H1 (cell line): ENCODE results near the gene RPS6KA2. TPM values are rescaled to one million over a fixed set of nuclear protein-coding genes. Genes with fewer than 3 reads are reported as not detected.

Experiments
- GABPA ChIP-seq: IDR thresholded peaks from 2 replicates; pipeline ENCODE4 v1.6.1; 2011; ENCODE audit warnings: mild to moderate bottlenecking, low read length, moderate library complexity, borderline replicate concordance; ENCODE audit not compliant: insufficient read depth
- KDM5A ChIP-seq: fragments of 200-600 bp; IDR thresholded peaks from 2 replicates; pipeline ENCODE4 v1.7.1; 2012; ENCODE audit warnings: mild to moderate bottlenecking, low read length, inconsistent platforms, mixed read lengths
- NANOG ChIP-seq: IDR thresholded peaks from 2 replicates; pipeline ENCODE4 v1.6.1; 2011; ENCODE audit warnings: low read length, low read depth, mild to moderate bottlenecking, inconsistent platforms; ENCODE audit not compliant: insufficient read depth, poor library complexity, severe bottlenecking
- NRF1 ChIP-seq: IDR thresholded peaks from 2 replicates; pipeline ENCODE4 v1.6.1; 2011; ENCODE audit warnings: mild to moderate bottlenecking, low read depth, low read length, improper control_type of control experiment
- POU5F1 ChIP-seq: IDR thresholded peaks from 2 replicates; pipeline ENCODE4 v1.6.1; 2011; ENCODE audit warnings: low read depth, mild to moderate bottlenecking, low read length, moderate library complexity
- RBBP5 ChIP-seq: IDR thresholded peaks from 2 replicates; pipeline ENCODE4 v1.7.1; 2012; ENCODE audit warnings: low read depth, mild to moderate bottlenecking, inconsistent platforms, low read length, moderate library complexity, borderline replicate concordance
- RNF2 ChIP-seq: fragments of 200-900, 300-1000 bp; sonication (generic); IDR thresholded peaks from 2 replicates; pipeline ENCODE4 v1.7.1; 2016; ENCODE audit warnings: borderline replicate concordance, low read depth, mild to moderate bottlenecking, antibody characterized with exemption, low read length; ENCODE audit not compliant: poor library complexity, severe bottlenecking; ENCODE audit errors: missing control alignments
- TAF7 ChIP-seq: optimal IDR thresholded peaks from 2 replicates; pipeline ENCODE3; 2011; ENCODE audit warnings: low read depth, mild to moderate bottlenecking, inconsistent platforms, low read length, moderate library complexity, borderline replicate concordance
- TEAD4 ChIP-seq: IDR thresholded peaks from 2 replicates; pipeline ENCODE4 v1.6.1; 2012; ENCODE audit warnings: low read depth, low read length, inconsistent platforms, mixed read lengths
- polyA plus RNA-seq, 7 experiments: library from polyadenylated mRNA; depleted of rRNA in 3 of 7; stranded (reverse) in 5 of 7; unstranded in 2 of 7; fragments of >200 nt in 5 of 7; fragments of 200-250 nt in 2 of 7; gene quantifications; 1 replicate in 5 of 7; 2 replicates in 1 of 7; 4 replicates in 1 of 7; pipeline versions ENCODE4 v1.2.1 to v1.2.3, GENCODE V29; 2011 to 2013; ENCODE audit warnings: missing spikeins in 2 of 7, mixed read lengths in 2 of 7
- total RNA-seq: library from RNA; stranded (reverse); fragmentation: NEBNext Ultra II Directional; extraction: Animal tissue kit (Norgen Biotek cat#: 25700); gene quantifications from 2 replicates; pipeline ENCODE4 v1.2.1, GENCODE V29; 2021
- TF ChIP-seq, protein P1 (sequence below): fragments of 300-600 bp; sonication (generic); IDR thresholded peaks from 2 replicates; pipeline ENCODE4 v1.7.1; 2012; ENCODE audit warnings: low read length, moderate library complexity, mild to moderate bottlenecking, inconsistent platforms; ENCODE audit not compliant: insufficient replicate concordance

RPS6KA2 gene
- total and polyA plus RNA-seq, 2 of the 8 experiments (the other 6 are each of a cell fraction or from before 2014, with no cell fraction given): 8.8 to 25.7 TPM

DNA sequence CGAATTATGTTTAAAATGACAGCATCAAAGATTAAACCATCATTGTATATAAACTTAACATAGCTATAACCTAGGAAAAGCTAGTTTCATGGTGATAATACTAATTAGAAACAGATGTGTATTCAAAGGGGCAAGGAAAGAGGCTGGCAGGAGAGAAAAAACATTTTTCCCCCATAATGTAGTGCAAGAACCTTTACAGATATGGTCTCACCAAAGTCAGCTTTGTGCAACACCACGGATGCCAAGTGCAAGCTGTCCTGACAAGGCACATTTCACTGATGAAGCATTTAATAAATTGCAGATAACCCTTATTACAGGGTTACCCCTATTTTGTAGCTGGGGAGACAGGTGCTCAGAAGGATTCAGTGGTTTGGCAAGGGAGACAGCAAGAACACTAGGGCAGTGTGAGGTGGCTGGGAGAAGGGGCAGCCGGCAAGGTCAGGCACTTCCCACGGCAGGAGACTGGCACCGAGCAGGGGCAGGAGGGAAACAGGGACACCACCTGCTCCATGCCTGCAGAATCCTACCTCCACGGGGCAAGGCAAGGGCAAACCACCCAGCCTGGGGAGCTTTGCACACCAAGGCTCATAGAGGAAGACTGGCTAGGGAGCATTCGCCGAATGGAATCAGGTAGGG, 6.5 kb downstream of the RPS6KA2 start (continued):
- TF ChIP-seq, protein P1, sequence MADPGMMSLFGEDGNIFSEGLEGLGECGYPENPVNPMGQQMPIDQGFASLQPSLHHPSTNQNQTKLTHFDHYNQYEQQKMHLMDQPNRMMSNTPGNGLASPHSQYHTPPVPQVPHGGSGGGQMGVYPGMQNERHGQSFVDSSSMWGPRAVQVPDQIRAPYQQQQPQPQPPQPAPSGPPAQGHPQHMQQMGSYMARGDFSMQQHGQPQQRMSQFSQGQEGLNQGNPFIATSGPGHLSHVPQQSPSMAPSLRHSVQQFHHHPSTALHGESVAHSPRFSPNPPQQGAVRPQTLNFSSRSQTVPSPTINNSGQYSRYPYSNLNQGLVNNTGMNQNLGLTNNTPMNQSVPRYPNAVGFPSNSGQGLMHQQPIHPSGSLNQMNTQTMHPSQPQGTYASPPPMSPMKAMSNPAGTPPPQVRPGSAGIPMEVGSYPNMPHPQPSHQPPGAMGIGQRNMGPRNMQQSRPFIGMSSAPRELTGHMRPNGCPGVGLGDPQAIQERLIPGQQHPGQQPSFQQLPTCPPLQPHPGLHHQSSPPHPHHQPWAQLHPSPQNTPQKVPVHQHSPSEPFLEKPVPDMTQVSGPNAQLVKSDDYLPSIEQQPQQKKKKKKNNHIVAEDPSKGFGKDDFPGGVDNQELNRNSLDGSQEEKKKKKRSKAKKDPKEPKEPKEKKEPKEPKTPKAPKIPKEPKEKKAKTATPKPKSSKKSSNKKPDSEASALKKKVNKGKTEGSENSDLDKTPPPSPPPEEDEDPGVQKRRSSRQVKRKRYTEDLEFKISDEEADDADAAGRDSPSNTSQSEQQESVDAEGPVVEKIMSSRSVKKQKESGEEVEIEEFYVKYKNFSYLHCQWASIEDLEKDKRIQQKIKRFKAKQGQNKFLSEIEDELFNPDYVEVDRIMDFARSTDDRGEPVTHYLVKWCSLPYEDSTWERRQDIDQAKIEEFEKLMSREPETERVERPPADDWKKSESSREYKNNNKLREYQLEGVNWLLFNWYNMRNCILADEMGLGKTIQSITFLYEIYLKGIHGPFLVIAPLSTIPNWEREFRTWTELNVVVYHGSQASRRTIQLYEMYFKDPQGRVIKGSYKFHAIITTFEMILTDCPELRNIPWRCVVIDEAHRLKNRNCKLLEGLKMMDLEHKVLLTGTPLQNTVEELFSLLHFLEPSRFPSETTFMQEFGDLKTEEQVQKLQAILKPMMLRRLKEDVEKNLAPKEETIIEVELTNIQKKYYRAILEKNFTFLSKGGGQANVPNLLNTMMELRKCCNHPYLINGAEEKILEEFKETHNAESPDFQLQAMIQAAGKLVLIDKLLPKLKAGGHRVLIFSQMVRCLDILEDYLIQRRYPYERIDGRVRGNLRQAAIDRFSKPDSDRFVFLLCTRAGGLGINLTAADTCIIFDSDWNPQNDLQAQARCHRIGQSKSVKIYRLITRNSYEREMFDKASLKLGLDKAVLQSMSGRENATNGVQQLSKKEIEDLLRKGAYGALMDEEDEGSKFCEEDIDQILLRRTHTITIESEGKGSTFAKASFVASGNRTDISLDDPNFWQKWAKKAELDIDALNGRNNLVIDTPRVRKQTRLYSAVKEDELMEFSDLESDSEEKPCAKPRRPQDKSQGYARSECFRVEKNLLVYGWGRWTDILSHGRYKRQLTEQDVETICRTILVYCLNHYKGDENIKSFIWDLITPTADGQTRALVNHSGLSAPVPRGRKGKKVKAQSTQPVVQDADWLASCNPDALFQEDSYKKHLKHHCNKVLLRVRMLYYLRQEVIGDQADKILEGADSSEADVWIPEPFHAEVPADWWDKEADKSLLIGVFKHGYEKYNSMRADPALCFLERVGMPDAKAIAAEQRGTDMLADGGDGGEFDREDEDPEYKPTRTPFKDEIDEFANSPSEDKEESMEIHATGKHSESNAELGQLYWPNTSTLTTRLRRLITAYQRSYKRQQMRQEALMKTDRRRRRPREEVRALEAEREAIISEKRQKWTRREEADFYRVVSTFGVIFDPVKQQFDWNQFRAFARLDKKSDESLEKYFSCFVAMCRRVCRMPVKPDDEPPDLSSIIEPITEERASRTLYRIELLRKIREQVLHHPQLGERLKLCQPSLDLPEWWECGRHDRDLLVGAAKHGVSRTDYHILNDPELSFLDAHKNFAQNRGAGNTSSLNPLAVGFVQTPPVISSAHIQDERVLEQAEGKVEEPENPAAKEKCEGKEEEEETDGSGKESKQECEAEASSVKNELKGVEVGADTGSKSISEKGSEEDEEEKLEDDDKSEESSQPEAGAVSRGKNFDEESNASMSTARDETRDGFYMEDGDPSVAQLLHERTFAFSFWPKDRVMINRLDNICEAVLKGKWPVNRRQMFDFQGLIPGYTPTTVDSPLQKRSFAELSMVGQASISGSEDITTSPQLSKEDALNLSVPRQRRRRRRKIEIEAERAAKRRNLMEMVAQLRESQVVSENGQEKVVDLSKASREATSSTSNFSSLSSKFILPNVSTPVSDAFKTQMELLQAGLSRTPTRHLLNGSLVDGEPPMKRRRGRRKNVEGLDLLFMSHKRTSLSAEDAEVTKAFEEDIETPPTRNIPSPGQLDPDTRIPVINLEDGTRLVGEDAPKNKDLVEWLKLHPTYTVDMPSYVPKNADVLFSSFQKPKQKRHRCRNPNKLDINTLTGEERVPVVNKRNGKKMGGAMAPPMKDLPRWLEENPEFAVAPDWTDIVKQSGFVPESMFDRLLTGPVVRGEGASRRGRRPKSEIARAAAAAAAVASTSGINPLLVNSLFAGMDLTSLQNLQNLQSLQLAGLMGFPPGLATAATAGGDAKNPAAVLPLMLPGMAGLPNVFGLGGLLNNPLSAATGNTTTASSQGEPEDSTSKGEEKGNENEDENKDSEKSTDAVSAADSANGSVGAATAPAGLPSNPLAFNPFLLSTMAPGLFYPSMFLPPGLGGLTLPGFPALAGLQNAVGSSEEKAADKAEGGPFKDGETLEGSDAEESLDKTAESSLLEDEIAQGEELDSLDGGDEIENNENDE: no peak
- no peak for TF ChIP-seq RNF2
- no peak for TF ChIP-seq NANOG
- no peak for TF ChIP-seq KDM5A
- TF ChIP-seq TAF7: no peak
- no peak for TF ChIP-seq GABPA
- no peak for TF ChIP-seq POU5F1
- TF ChIP-seq RBBP5: no peak
- no peak for TF ChIP-seq NRF1
- no peak for TF ChIP-seq TEAD4
